Endometrial microvascular endothelial cells (primary cell): ENCODE data around the gene FOXP1. TPM values are rescaled to one million over a fixed set of nuclear protein-coding genes. Genes with fewer than 3 reads are reported as not detected.

Experiments used
- in situ Hi-C: cut with HindIII; loops from 2 replicates; pipeline ENCODE4 v1.10.0; 2017; ENCODE audit warnings: low sequenced_read_pairs, low pct_unique_long_range_greater_than_20kb; ENCODE audit errors: inconsistent ontology term
- total RNA-seq: library from RNA; depleted of rRNA; stranded (reverse); fragments of >200 nt; gene quantifications from one replicate; pipeline ENCODE4 v1.2.3, GENCODE V29; 2015; ENCODE audit errors: inconsistent ontology term

FOXP1 gene
- total RNA-seq, 1 donor from 2014 or later = 37.2 TPM

- in situ Hi-C loops = no loop called here
These were observed 494.2 kb downstream of the FOXP1 start for GRCh38 chr3:71089271-71089847.

GRCh38 chr3:71088742-71089141 is 494.8 kb downstream of the FOXP1 start:
- in situ Hi-C loops = no loop called here

- in situ Hi-C loops = no loop called here
These were observed 495.4 kb downstream of the FOXP1 start for GRCh38 chr3:71088019-71088708.

GRCh38 chr3:71087143-71088018 is 496.1 kb downstream of the FOXP1 start:
- in situ Hi-C loops = no loop called here

GRCh38 chr3:71086777-71087142 is 496.8 kb downstream of the FOXP1 start:
- in situ Hi-C loops = no loop called here

GRCh38 chr3:71083726-71084131 is 499.8 kb downstream of the FOXP1 start:
- in situ Hi-C loops = no loop called here

- in situ Hi-C loops = no loop called here
These were observed 500.7 kb downstream of the FOXP1 start for GRCh38 chr3:71082833-71083232.

- in situ Hi-C loops = no loop called here
These were observed 502.9 kb downstream of the FOXP1 start for GRCh38 chr3:71080517-71081083.

GRCh38 chr3:71078723-71079525 is 504.6 kb downstream of the FOXP1 start:
- in situ Hi-C loops = no loop called here

- in situ Hi-C loops = no loop called here
These were observed 505.3 kb downstream of the FOXP1 start for GRCh38 chr3:71078199-71078598.

GRCh38 chr3:71077070-71077469 is 506.5 kb downstream of the FOXP1 start:
- in situ Hi-C loops = no loop called here

- in situ Hi-C loops = no loop called here
These were observed 507.0 kb downstream of the FOXP1 start for GRCh38 chr3:71076361-71077002.

GRCh38 chr3:71075494-71075893 is 508.0 kb downstream of the FOXP1 start:
- in situ Hi-C loops = no loop called here

GRCh38 chr3:71074423-71074822 is 509.1 kb downstream of the FOXP1 start:
- in situ Hi-C loops = loop anchor here (25.0 kb wide), 2 partner anchors 337 to 513 kb away; partner anchors contain the start of gene FOXP1

GRCh38 chr3:71072986-71073385 is 510.5 kb downstream of the FOXP1 start:
- in situ Hi-C loops = loop anchor here (25.0 kb wide), 2 partner anchors 336 to 514 kb away; partner anchors contain the start of gene FOXP1

- in situ Hi-C loops = loop anchor here (25.0 kb wide), 2 partner anchors 335 to 515 kb away; partner anchors contain the start of gene FOXP1
These were observed 511.2 kb downstream of the FOXP1 start for GRCh38 chr3:71072287-71072686.

- in situ Hi-C loops = loop anchor here (25.0 kb wide), 2 partner anchors 333 to 517 kb away; partner anchors contain the start of gene FOXP1
These were observed 512.7 kb downstream of the FOXP1 start for GRCh38 chr3:71070497-71071463.
